Liver (tissue), 3 donors: ENCODE measurements around the gene FAM161B.
"Not testable (repeated sequence)": the region's sequence is repeated elsewhere in the genome, so short reads cannot be mapped to it uniquely, and the experiment has no call there.

ENCODE experiments used
- ATF3 ChIP-seq: IDR thresholded peaks from 2 replicates; pipeline ENCODE4 v1.6.1; 2016; ENCODE audit warnings: antibody characterized with exemption
- CTCF ChIP-seq: fragments of 150-350 bp; IDR thresholded peaks from 2 replicates; pipeline ENCODE4 v1.5.1; 2017; ENCODE audit warnings: improper control_type of control experiment, low read depth, low read length; ENCODE audit not compliant: missing input control
- EGR1 ChIP-seq, 2 donors: IDR thresholded peaks; 2 replicates each; pipeline ENCODE4 v1.6.1; 2016 to 2018; ENCODE audit warnings: antibody characterized with exemption in 2 of 2, low read depth in 2 of 2
- FOXA1 ChIP-seq: IDR thresholded peaks from 2 replicates; pipeline ENCODE4 v1.6.1; 2016; ENCODE audit warnings: antibody characterized with exemption
- HNF4A ChIP-seq, 2 donors: conservative IDR thresholded peaks; 2 replicates each; pipeline ENCODE4 v1.6.1; 2016; ENCODE audit warnings: antibody characterized with exemption in 2 of 2, mild to moderate bottlenecking in 2 of 2
- RAD21 ChIP-seq, 2 donors: IDR thresholded peaks; 2 replicates each; pipeline ENCODE4 v1.6.1; 2016; ENCODE audit warnings: antibody characterized with exemption in 2 of 2, mild to moderate bottlenecking in 2 of 2
- REST ChIP-seq: IDR thresholded peaks from 2 replicates; pipeline ENCODE4 v1.6.1; 2016; ENCODE audit warnings: antibody characterized with exemption, mild to moderate bottlenecking
- RXRA ChIP-seq, 2 donors: IDR thresholded peaks; 2 replicates each; pipeline ENCODE4 v1.6.1; 2017 to 2018; ENCODE audit warnings: antibody characterized with exemption in 2 of 2, mild to moderate bottlenecking in 1 of 2
- SP1 ChIP-seq: IDR thresholded peaks from 2 replicates; pipeline ENCODE4 v1.6.1; 2018; ENCODE audit warnings: antibody characterized with exemption, mild to moderate bottlenecking
- donor health status: healthy.
- donor health status: healthy.

- not testable (repeated sequence) for TF ChIP-seq CTCF; FOXA1; RAD21 (IDR thresholded peaks at IDR 0.05); SP1; REST; ATF3; EGR1 (IDR thresholded peaks at IDR 0.05; ENCODE audit: low read depth in 2 of 2)
- TF ChIP-seq RXRA (IDR thresholded peaks at IDR 0.05) (peak; percentile 19 to 25), HNF4A (conservative IDR thresholded peaks at IDR 0.05) (peak in 1 of 2 donors; percentile 6)
These were observed 45.0 kb upstream of the FAM161B start for GRCh38 chr14:73994926-73995325.
